GM18870 (cell line): ENCODE measurements around the gene SEC24B.
"Not testable (repeated sequence)": the region's sequence is repeated elsewhere in the genome, so short reads cannot be mapped to it uniquely, and the experiment has no call there.

ENCODE experiments used
- ATAC-seq: cut with Tn5 transposase; IDR thresholded peaks from one replicate; pipeline ENCODE4 v1.9.1; 2021; ENCODE audit warnings: moderate library complexity; ENCODE audit not compliant: unreplicated experiment

The SEC24B gene

GRCh38 chr4:109432203-109432602, 1.4 kb upstream of the SEC24B start:
- no peak for ATAC-seq

DNA sequence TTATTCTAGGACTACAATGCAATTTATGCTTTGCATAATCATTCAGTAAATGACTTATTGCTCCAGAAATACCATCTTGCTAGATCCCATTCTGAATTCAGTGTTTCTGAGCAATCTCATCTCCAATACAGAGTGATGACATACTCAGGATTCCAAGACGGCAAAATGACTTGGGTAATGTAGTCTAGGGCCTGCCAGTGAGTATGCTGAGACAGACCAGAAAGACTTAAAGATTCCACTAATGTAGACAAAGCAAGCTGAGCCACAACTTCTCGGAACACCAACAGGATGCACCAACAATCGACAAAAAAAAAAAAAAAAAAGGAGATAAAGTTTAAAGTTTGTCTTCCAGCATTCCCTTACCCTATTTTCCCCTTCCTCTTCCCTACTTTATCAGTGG, 919 bp upstream of the SEC24B start:
- no peak for ATAC-seq

DNA sequence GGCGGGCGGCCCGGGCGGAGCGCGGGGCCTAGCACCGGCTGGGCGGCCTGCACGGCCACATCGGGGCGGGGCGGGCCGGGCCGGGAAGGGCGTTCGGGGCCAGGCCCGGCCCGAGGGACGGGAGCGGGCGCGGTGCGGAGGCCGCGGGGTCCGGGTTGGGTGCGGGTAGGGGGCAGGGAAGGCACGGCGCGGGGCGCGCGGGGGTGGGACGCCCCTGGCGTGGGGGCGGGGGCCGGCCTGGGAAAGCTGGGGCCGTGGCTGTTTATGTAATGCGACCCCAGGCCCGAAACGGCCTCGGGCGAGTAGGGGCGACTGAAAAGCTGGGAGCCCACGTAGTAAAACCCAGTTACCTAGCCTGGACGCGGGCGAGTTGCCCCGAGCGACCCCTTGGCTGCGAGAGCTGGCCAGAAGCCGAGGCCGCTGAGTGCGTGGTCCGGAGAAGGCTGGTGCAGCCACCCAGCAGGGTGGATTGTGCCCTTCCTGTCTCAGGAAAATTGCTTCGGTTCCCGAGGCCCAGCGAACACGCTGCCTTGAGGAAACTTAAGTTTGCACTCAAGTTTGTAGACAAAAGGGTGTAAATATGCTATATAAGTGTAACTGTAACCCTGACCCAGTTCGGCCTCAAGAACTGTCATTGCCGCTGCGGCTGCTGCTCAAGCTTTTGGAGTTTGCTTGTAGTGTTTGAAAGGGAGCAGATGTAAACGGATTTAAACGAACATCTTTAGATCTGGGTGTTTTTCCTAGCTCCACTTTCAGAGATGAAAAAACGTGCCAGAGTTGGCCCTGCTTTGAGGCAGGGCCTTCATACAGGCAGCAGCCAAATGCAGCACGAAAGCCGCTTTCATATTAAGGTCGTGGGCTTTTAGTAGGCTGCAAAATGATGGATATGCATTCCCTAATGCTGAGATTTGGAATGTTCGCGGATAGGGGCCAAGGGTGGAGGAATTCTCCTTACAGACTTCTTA, 674 bp downstream of the SEC24B start:
- ATAC-seq, result peak; percentile 7

GRCh38 chr4:109435635-109436034, 2.0 kb downstream of the SEC24B start:
- ATAC-seq, result no peak

DNA sequence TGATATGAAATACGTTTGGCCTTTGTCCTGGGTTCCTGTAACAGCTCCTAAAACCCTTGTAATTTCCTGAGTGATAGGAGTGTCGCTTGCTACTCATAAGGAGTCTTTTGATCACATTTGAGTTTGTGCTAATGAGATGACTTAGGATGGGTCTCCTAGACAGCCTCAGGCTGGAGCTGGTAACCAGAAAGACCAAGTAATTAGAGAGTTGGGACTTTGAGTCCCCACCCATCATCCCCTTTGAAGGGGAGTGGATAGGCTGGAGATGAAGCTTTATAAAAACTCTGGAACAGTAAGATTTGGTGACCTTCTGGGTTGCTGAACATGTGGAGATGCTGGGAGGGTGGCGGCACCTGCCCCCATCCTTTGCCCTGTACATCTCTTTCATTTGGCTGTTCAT, 2.9 kb downstream of the SEC24B start:
- no peak for ATAC-seq

DNA sequence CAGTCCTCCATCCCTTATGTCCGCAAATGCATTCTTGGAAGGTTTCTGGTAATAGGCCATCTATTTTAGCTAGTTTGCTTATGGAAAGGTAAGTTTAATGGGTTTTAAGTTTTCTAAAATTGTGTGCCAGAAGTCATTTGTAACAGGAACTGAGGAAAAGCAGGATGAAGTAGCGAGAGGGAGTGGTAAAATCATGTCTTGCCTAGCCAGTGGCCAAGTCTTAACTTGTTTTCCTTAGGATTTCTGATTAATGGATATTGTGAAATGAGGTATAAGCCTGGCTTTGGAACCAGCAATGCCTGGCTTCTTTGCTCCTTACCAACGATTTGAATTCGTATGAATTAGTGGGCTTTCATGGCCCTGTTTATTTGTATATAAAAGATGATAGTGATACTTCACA, 7.3 kb downstream of the SEC24B start:
- ATAC-seq, result no peak

DNA sequence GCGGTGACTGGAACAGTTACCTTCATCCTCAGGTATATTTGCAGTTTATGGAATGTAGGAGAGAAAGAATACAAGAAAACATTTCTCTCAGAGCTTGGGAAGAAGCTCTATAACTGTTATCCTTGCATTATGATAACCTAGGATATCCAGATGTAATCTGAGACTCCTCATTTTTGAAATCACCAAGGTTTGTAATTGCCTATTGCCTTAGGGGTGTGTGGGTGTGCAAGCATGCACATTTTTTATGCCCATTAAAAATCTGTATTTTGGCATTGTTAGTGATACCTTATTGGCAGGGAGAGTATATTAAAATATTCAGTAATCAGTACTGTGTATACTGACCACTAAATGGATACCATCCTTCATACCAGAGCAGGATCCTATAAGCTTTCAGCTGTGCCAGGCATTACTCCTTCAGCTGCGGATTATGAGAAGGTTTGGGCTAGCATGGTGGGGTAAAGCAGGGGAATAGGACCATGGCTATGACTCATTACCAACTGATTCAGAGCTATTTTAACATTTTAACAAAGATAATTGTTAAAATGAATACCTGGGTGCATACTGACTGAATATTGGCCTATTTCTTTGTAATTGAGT, 8.3 kb downstream of the SEC24B start:
- no peak for ATAC-seq

DNA sequence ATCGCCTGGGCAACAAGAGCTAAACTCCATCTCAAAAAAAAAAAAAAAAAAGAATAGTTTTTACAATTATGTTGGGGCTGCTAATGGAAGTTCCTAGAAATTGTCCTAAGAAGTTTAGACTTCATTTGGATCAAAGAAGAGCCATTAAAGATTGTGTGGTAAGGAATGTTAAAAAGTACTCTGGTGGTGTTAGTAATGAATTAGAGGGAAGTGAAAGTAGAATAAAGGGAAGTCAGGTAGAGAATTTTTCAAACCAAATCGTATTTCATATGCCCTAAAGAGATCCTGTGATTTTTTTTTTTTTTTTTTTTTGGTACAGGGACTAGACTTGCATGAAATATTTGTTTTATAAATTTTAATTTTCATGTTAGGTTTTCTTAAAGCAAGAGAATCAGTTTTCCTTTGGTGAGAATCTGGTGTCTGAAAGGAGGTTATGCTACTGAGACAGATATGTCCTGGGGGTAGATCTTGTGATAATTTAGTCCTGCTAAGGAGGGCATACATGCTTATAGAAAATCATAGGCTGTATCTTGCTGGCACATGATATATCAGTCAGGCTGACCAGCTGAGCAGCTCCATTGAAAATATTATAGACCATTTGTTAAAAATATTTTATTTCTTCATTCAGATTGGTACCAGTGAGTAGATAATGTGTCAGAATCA, 10.7 kb downstream of the SEC24B start:
- ATAC-seq, result peak; percentile 60

- no peak for ATAC-seq
Observed at GRCh38 chr4:109447278-109447677, 13.7 kb downstream of the SEC24B start.

GRCh38 chr4:109451544-109452273, 18.1 kb downstream of the SEC24B start:
- no peak for ATAC-seq

GRCh38 chr4:109453110-109453509, 19.5 kb downstream of the SEC24B start:
- not testable (repeated sequence) for ATAC-seq

DNA sequence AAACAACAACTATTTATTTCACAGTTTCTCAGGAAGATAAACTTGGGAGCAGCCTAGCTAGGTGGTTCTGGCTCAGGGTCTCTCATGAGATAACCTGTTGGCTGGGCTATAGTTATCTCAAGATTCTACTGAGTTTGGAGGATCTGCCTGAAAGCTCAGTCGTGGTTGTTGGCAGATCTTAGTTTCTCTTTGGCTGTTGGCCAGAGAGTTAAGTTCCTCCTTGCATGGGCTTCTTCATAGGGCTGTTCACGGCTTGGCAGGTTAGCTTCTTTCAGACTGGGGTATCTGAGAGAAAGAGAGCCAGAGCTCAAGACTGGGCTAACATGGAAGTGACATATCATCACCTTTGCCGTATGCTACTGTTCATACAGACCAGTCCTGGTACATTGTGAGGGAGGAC, 28.7 kb downstream of the SEC24B start:
- no peak for ATAC-seq

GRCh38 chr4:109462802-109463201, 29.2 kb downstream of the SEC24B start:
- ATAC-seq, result no peak

- ATAC-seq, result no peak
Observed at GRCh38 chr4:109465069-109465468, 31.5 kb downstream of the SEC24B start.

- ATAC-seq, result no peak
Observed at GRCh38 chr4:109469915-109470314, 36.3 kb downstream of the SEC24B start.

GRCh38 chr4:109472343-109472761, 38.7 kb downstream of the SEC24B start:
- ATAC-seq, result no peak

- no peak for ATAC-seq
Observed at GRCh38 chr4:109473824-109474223, 40.2 kb downstream of the SEC24B start.

- no peak for ATAC-seq
Observed at GRCh38 chr4:109486007-109486406, 52.4 kb downstream of the SEC24B start.

GRCh38 chr4:109494563-109494962, 60.9 kb downstream of the SEC24B start:
- ATAC-seq, result no peak

DNA sequence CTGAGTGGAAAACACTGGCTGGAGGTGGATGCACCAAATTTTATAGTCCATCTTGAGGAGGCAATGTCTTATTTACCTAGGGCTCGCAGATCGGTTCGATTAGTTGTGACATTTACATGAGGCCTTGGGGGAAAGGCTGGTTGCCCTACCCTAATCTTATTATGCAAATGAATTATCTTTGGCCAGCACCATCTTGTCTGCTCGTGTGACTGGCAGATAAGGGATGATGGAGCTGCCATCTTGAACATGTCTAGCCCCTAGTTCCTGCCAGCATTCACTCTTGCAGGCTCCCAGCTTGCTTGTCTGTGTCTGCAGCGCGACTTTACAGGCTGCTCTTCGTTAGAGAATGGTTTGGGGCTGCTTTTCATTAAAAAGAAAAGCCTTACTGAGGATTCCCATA, 61.9 kb downstream of the SEC24B start:
- no peak for ATAC-seq

GRCh38 chr4:109496875-109497274, 63.3 kb downstream of the SEC24B start:
- no peak for ATAC-seq
